CD14-positive monocyte (primary cell): ENCODE measurements around the gene CAMK2A. TPM values are rescaled to one million over a fixed set of nuclear protein-coding genes. Genes with fewer than 3 reads are reported as not detected.

Experiments
- DNase-seq, 3 donors: peaks; one replicate each; pipeline ENCODE4 v3.0.0-alpha.2; 2011 to 2022
- H2AFZ ChIP-seq: 2 replicates; pipeline ENCODE4 v1.6.0; 2012; ENCODE audit warnings: mild to moderate bottlenecking, low read depth, low read length, inconsistent platforms; ENCODE audit not compliant: insufficient read depth, poor library complexity, severe bottlenecking
- H3K27ac ChIP-seq, 2 donors: 1 replicate in 1 of 2; 2 replicates in 1 of 2; pipeline ENCODE4 v1.5.1; 2012 to 2013; ENCODE audit warnings: low read length in 2 of 2, control low read depth in 1 of 2, inconsistent platforms in 1 of 2, low read depth in 1 of 2, mild to moderate bottlenecking in 1 of 2
- H3K27me3 ChIP-seq, 2 donors: one replicate each; pipeline versions ENCODE4 v1.6.0 to v1.6.1; 2011 to 2013; ENCODE audit warnings: low read length in 2 of 2; ENCODE audit not compliant: control insufficient read depth in 2 of 2, insufficient read depth in 2 of 2
- H3K36me3 ChIP-seq, 2 donors: replicated peaks in 1 of 2; 1 replicate in 1 of 2; 2 replicates in 1 of 2; pipeline versions ENCODE4 v1.5.1 to v1.6.1; 2012 to 2013; ENCODE audit warnings: low read length in 2 of 2, control low read depth in 1 of 2, inconsistent platforms in 1 of 2, mild to moderate bottlenecking in 1 of 2; ENCODE audit not compliant: insufficient read depth in 2 of 2, control insufficient read depth in 1 of 2
- H3K4me1 ChIP-seq, 2 donors: 1 replicate in 1 of 2; 2 replicates in 1 of 2; pipeline versions ENCODE4 v1.5.1 to v1.6.1; 2012 to 2013; ENCODE audit warnings: low read length in 2 of 2, control low read depth in 1 of 2, inconsistent platforms in 1 of 2, mild to moderate bottlenecking in 1 of 2, moderate library complexity in 1 of 2; ENCODE audit not compliant: insufficient read depth in 2 of 2, control insufficient read depth in 1 of 2
- H3K4me2 ChIP-seq: replicated peaks from 2 replicates; pipeline ENCODE3; 2012; ENCODE audit warnings: low read length, moderate library complexity, mild to moderate bottlenecking; ENCODE audit not compliant: poor library complexity, severe bottlenecking; ENCODE audit errors: extremely low read depth
- H3K4me3 ChIP-seq, 3 experiments: fragments of 200-600 bp in 1 of 3; sonication (generic) in 1 of 3; replicated peaks in 1 of 3; 1 replicate in 2 of 3; 2 replicates in 1 of 3; pipeline ENCODE4 v1.5.1; 2011 to 2013; ENCODE audit warnings: low read length in 3 of 3, mild to moderate bottlenecking in 3 of 3, control low read depth in 2 of 3, low read depth in 2 of 3, inconsistent platforms in 1 of 3, moderate library complexity in 1 of 3
- H3K79me2 ChIP-seq: 2 replicates; pipeline ENCODE4 v1.6.0; 2012; ENCODE audit warnings: mild to moderate bottlenecking, control low read depth, inconsistent platforms, low read length, moderate library complexity; ENCODE audit not compliant: insufficient read depth
- H3K9ac ChIP-seq: 2 replicates; pipeline ENCODE4 v1.6.0; 2017; ENCODE audit warnings: low read length, mild to moderate bottlenecking; ENCODE audit not compliant: insufficient read depth, poor library complexity, severe bottlenecking
- H3K9me3 ChIP-seq, 2 donors: replicated peaks in 1 of 2; 1 replicate in 1 of 2; 2 replicates in 1 of 2; pipeline versions ENCODE4 v1.5.1 to v1.6.1; 2012 to 2013; ENCODE audit warnings: low read length in 2 of 2, control low read depth in 1 of 2; ENCODE audit not compliant: control insufficient read depth in 1 of 2, insufficient read depth in 1 of 2
- H4K20me1 ChIP-seq: 2 replicates; pipeline ENCODE4 v1.6.0; 2012; ENCODE audit warnings: mild to moderate bottlenecking, low read length, control low read depth, moderate library complexity; ENCODE audit not compliant: insufficient read depth
- H3K27ac Mint-ChIP-seq, 7 donors: one replicate each; pipeline ENCODE4 v1.8.0; 2020; ENCODE audit warnings: mild to moderate bottlenecking in 7 of 7, mixed read lengths in 7 of 7, moderate library complexity in 6 of 7, inconsistent platforms in 2 of 7
- H3K27me3 Mint-ChIP-seq, 3 donors: one replicate each; pipeline ENCODE4 v1.8.0; 2021 to 2022; ENCODE audit warnings: low read depth in 3 of 3, mild to moderate bottlenecking in 3 of 3, mixed read lengths in 3 of 3, moderate library complexity in 3 of 3, inconsistent platforms in 1 of 3
- H3K36me3 Mint-ChIP-seq, 2 donors: one replicate each; pipeline ENCODE4 v1.8.0; 2020; ENCODE audit warnings: mixed read lengths in 2 of 2, inconsistent platforms in 1 of 2, mild to moderate bottlenecking in 1 of 2
- H3K4me1 Mint-ChIP-seq: one replicate; pipeline ENCODE4 v1.8.0; 2020; ENCODE audit warnings: mild to moderate bottlenecking, mixed read lengths
- H3K4me3 Mint-ChIP-seq, 2 donors: one replicate each; pipeline ENCODE4 v1.8.0; 2020; ENCODE audit warnings: mild to moderate bottlenecking in 2 of 2, mixed read lengths in 2 of 2, moderate library complexity in 1 of 2
- H3K9me3 Mint-ChIP-seq, 7 donors: one replicate each; pipeline ENCODE4 v1.8.0; 2020 to 2022; ENCODE audit warnings: mixed read lengths in 7 of 7, mild to moderate bottlenecking in 6 of 7, moderate library complexity in 6 of 7, inconsistent platforms in 2 of 7
- WGBS: methylation state at CpG from one replicate; pipeline ENCODE4 v1.1.5; 2013; ENCODE audit warnings: missing lambda C conversion rate; ENCODE audit not compliant: insufficient coverage; 5-methylcytosine and 5-hydroxymethylcytosine counted together
- intact Hi-C, 2 donors: fragments of 100-400 bp; cut with micrococcal nuclease; formaldehyde crosslinking; loops; one replicate each; pipeline versions ENCODE4 v1.15.0 to v1.15.1; 2023
- polyA plus RNA-seq, 3 donors: library from polyadenylated mRNA; depleted of rRNA in 1 of 3; unstranded in 2 of 3; stranded (reverse) in 1 of 3; fragments of 300-500 nt in 2 of 3; fragments of >200 nt in 1 of 3; fragmentation: Illumina TruSeq in 2 of 3; gene quantifications; 1 replicate in 2 of 3; 2 replicates in 1 of 3; pipeline ENCODE4 v1.2.3, GENCODE V29; 2012 to 2021
- TF ChIP-seq, protein P1 (sequence below): fragments of 200-600 bp; IDR thresholded peaks from one replicate; pipeline ENCODE4 v1.8.0; 2022; ENCODE audit warnings: antibody characterized with exemption, mild to moderate bottlenecking

The CAMK2A gene
- polyA plus RNA-seq, 3 donors: not detected

DNA sequence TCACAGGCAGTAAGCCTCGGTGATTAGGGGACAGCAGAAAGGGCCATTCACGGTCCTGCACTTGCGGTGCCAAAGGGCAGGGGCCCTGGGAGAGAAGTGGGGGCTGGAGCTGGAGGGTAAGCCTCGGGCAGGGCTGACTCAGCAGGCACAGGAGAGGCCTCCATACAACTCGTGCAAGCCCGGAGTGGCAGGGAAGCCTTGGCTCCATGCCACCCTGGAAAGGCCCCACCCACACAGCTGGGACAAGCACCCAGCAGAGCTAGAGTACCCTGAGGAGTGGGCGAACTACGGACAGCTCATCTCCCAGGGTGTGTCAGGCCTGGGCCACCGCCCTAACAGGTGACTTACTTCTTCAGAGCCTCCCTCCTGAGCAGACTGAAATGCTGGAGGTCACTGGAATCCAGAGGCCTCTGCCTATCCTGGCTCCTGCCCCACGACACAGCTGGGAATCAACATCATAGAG, 5.6 kb upstream of the CAMK2A start:
- TF ChIP-seq, protein P1, sequence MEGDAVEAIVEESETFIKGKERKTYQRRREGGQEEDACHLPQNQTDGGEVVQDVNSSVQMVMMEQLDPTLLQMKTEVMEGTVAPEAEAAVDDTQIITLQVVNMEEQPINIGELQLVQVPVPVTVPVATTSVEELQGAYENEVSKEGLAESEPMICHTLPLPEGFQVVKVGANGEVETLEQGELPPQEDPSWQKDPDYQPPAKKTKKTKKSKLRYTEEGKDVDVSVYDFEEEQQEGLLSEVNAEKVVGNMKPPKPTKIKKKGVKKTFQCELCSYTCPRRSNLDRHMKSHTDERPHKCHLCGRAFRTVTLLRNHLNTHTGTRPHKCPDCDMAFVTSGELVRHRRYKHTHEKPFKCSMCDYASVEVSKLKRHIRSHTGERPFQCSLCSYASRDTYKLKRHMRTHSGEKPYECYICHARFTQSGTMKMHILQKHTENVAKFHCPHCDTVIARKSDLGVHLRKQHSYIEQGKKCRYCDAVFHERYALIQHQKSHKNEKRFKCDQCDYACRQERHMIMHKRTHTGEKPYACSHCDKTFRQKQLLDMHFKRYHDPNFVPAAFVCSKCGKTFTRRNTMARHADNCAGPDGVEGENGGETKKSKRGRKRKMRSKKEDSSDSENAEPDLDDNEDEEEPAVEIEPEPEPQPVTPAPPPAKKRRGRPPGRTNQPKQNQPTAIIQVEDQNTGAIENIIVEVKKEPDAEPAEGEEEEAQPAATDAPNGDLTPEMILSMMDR: no peak
- Mint-ChIP-seq H3K9me3 (no peaks in the 10 kb centered on the region), H3K4me3 (no peak overlapping the region), H3K27me3 (peaks cover 4 to 9% (median 5%) of the 10 kb centered on the region in 3 donors), H3K27ac (no peak overlapping the region), H3K4me1 (peaks cover 5% of the 10 kb centered on the region), H3K36me3 (no peaks in the 10 kb centered on the region)
- Histone ChIP-seq H3K4me2 (no peak overlapping the region), H3K4me1 (peaks cover 4 to 6% of the 10 kb centered on the region in 2 donors), H4K20me1 (no peaks in the 10 kb centered on the region), H3K36me3 (no peaks in the 10 kb centered on the region), H3K9me3 (no peaks in the 10 kb centered on the region), H3K9ac (no peak overlapping the region), H3K27me3 (peaks cover 0 to 4% of the 10 kb centered on the region in 2 donors), H3K4me3 (no peak overlapping the region), H3K27ac (no peak overlapping the region), H3K79me2 (no peaks in the 10 kb centered on the region), H2AFZ (no peak overlapping the region)
- intact Hi-C loops: no loop called here
- DNase-seq: no peak
- whole genome bisulfite sequencing: 90% methylated on average over 7 of the region's 10 CpGs

DNA sequence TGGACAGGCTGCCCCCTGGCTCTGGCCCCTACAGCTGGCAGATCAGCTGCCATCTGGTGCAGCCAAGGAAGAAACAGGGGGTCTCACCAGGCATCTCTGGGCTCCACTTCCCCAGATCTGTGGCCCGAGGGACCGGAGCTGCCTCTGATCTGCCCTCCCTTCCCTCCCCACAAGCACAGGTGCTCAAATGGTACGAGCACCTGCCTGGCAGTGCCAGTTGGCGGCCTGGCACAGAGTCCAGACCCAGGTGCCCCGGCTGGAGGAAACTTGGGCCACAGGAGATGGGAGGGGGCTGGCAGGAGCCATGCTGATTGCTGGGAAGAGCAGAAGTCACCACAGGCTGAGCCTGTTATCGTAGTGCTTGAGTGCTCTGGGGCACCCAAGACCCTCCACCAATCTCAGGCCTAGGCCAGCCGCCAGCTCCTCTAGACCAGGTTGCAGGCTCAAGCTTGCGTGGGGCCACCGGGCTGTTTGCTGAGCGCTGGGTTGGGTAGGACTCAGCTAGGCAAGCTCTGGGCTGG, 5.0 kb upstream of the CAMK2A start:
- no peak overlapping the region for H3K4me2 ChIP-seq
- H2AFZ ChIP-seq: no peak overlapping the region
- no peaks in the 10 kb centered on the region for H4K20me1 ChIP-seq
- H3K9me3 Mint-ChIP-seq: no peaks in the 10 kb centered on the region
- H3K27me3 Mint-ChIP-seq: peaks cover 7 to 9% (median 8%) of the 10 kb centered on the region in 3 donors
- H3K36me3 Mint-ChIP-seq: no peaks in the 10 kb centered on the region
- no peaks in the 10 kb centered on the region for H3K79me2 ChIP-seq
- no peak overlapping the region for H3K4me3 ChIP-seq
- H3K4me1 ChIP-seq: peaks cover 4 to 6% of the 10 kb centered on the region in 2 donors
- no peaks in the 10 kb centered on the region for H3K27me3 ChIP-seq
- intact Hi-C loops: no loop called here
- no peak overlapping the region for H3K27ac ChIP-seq
- H3K36me3 ChIP-seq: no peaks in the 10 kb centered on the region
- H3K27ac Mint-ChIP-seq: no peak overlapping the region
- DNase-seq: no peak
- 98% methylated on average over 6 of the region's 10 CpGs for WGBS
- TF ChIP-seq, protein P1: no peak
- H3K9me3 ChIP-seq: no peaks in the 10 kb centered on the region
- H3K9ac ChIP-seq: no peak overlapping the region
- H3K4me1 Mint-ChIP-seq: peaks cover 5% of the 10 kb centered on the region
- no peak overlapping the region for H3K4me3 Mint-ChIP-seq
